Right renal pelvis (tissue), 4 donors: ENCODE data around the gene UCHL3. TPM values are rescaled to one million over a fixed set of nuclear protein-coding genes. Genes with fewer than 3 reads are reported as not detected.

Experiments used
- polyA plus RNA-seq, 4 donors: library from polyadenylated mRNA; unstranded; fragments of 120-200 nt; gene quantifications; one replicate each; pipeline ENCODE4 v1.2.1, GENCODE V29; 2013; ENCODE audit not compliant: insufficient read length in 4 of 4

The UCHL3 gene
- polyA plus RNA-seq, 4 donors: 32.8 to 45.1 (median 37.4) TPM

Other genes with a start within 250 kb of the UCHL3 start
- 10 to 100 TPM; 55.1 to 62.5 (median 59.5) TPM for gene TBC1D4, start 67.6 kb upstream of the UCHL3 start, polyA plus RNA-seq
- 100 to 1,000 TPM; 238 to 260 (median 255) TPM for gene COMMD6, start 11.9 kb upstream of the UCHL3 start, polyA plus RNA-seq
- gene LMO7, start 86.5 kb downstream of the UCHL3 start, polyA plus RNA-seq: 100 to 1,000 TPM in 1 of 4 donors, 10 to 100 TPM in 3; 68.2 to 101 (median 79.5) TPM